ENCODE results near the gene PI4KB. TPM values are rescaled to one million over a fixed set of nuclear protein-coding genes. Genes with fewer than 3 reads are reported as not detected.

The PI4KB gene
- total and polyA plus RNA-seq, 4 donors: 14.2 to 27.1 (median 19.2) TPM

GRCh38 chr1:151336556-151336955 is 9.3 kb upstream of the PI4KB start (continued):
- TF ChIP-seq ZBTB33 (IDR thresholded peaks at IDR 0.05) (no peak), TAF1 (conservative IDR thresholded peaks at IDR 0.05) (no peak)

GRCh38 chr1:151334822-151335221 is 7.6 kb upstream of the PI4KB start:
- Histone ChIP-seq H3K4me3 (ENCODE audit: low read depth in 1 of 3, low read length in 3 of 3) (no peak overlapping the region), H3K4me1 (ENCODE audit: control insufficient read depth in 4 of 4, insufficient read depth in 4 of 4, low read length in 3 of 4) (no peaks in the 10 kb centered on the region), H3K27me3 (ENCODE audit: control insufficient read depth in 4 of 4, insufficient read depth in 4 of 4, low read length in 3 of 4) (no peaks in the 10 kb centered on the region), H3K9me3 (ENCODE audit: control insufficient read depth in 4 of 4, low read length in 3 of 4) (no peaks in the 10 kb centered on the region), H3K36me3 (ENCODE audit: control insufficient read depth in 4 of 4, insufficient read depth in 3 of 4, low read depth in 1 of 4, low read length in 3 of 4) (no peaks in the 10 kb centered on the region), H3K27ac (ENCODE audit: low read depth in 1 of 2, low read length in 2 of 2) (no peak overlapping the region), H3K9ac (ENCODE audit: low read depth in 1 of 2, low read length in 2 of 2) (no peak overlapping the region)
- no peak for TF ChIP-seq RXRA (IDR thresholded peaks at IDR 0.05)
- no peak for TF ChIP-seq GABPA (IDR thresholded peaks at IDR 0.05 in 1 of 2, conservative IDR thresholded peaks at IDR 0.05 in 1 of 2)
- TF ChIP-seq EGR1 (IDR thresholded peaks at IDR 0.05; ENCODE audit: low read depth in 2 of 2): no peak
- TF ChIP-seq ATF3 (IDR thresholded peaks at IDR 0.05): no peak
- no peak for TF ChIP-seq HNF4G (IDR thresholded peaks at IDR 0.05)
- no peak for TF ChIP-seq REST (IDR thresholded peaks at IDR 0.05)
- no peak for TF ChIP-seq NR2F2 (IDR thresholded peaks at IDR 0.05)
- TF ChIP-seq ZBTB33 (IDR thresholded peaks at IDR 0.05): no peak
- no peak for TF ChIP-seq YY1 (IDR thresholded peaks at IDR 0.05)
- no peak for TF ChIP-seq HNF4A (conservative IDR thresholded peaks at IDR 0.05)
- TF ChIP-seq CTCF (IDR thresholded peaks at IDR 0.05; ENCODE audit: low read depth, low read length, missing input control): no peak
- TF ChIP-seq FOXA2 (IDR thresholded peaks at IDR 0.05): no peak
- no peak for TF ChIP-seq RAD21 (IDR thresholded peaks at IDR 0.05)
- no peak for TF ChIP-seq SP1 (IDR thresholded peaks at IDR 0.05)
- no peak for TF ChIP-seq JUND (IDR thresholded peaks at IDR 0.05)
- WGBS: 88% methylated on average over 5 of the region's 5 CpGs
- DNase-seq (ENCODE audit: low spot score): no peak
